HG02870 (cell line): Measurements from ENCODE around the gene MIEF2.

Source experiments
- ATAC-seq: cut with Tn5 transposase; IDR thresholded peaks from one replicate; pipeline ENCODE4 v1.9.1; 2021; ENCODE audit warnings: mild to moderate bottlenecking, moderate library complexity; ENCODE audit not compliant: unreplicated experiment

MIEF2 gene

DNA sequence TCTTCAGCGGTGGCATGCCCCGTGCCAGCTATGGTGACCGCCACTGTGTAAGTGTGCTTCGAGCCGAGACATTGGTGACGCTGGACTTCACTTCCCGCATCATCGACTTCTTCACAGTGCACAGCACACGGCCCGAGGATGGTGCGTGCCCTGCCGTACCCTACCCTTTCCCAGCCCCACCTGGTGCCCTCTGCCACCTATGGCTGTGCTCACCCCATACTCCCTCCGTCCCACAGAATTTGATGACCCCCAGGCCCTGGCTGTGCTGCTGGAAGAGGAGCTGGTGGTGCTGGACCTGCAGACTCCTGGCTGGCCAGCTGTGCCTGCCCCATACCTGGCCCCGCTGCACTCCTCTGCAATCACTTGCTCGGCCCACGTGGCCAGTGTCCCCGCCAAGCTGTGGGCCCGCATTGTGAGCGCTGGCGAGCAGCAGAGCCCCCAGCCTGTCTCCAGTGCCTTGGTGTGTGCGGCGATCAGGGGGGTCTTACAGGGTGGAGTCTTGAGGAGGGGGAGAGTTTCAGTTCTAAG is 25.5 kb upstream of the MIEF2 start:
- no peak for ATAC-seq

- ATAC-seq, result no peak
Observed at GRCh38 chr17:18235743-18236256, 24.7 kb upstream of the MIEF2 start.

- ATAC-seq, result no peak
Observed at GRCh38 chr17:18236494-18236893, 24.0 kb upstream of the MIEF2 start.

- no peak for ATAC-seq
Observed at GRCh38 chr17:18237461-18237860, 23.0 kb upstream of the MIEF2 start.

- ATAC-seq, result no peak
Observed at GRCh38 chr17:18238299-18238698, 22.2 kb upstream of the MIEF2 start.

DNA sequence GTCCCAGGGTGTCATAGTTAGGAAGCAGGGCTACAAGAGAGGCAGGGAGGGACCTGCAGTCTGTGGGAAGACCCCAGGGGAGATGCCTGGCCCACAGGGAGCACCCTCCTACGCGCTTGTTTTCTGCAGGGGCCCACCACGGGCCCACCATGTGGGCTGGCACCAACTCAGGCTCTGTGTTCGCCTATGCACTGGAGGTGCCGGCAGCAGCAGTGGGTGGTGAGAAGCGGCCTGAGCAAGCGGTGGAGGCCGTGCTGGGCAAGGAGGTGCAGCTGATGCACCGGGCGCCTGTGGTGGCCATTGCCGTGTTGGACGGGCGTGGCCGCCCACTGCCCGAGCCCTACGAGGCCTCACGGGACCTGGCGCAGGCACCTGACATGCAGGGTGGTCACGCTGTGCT is 20.0 kb upstream of the MIEF2 start:
- no peak for ATAC-seq

DNA sequence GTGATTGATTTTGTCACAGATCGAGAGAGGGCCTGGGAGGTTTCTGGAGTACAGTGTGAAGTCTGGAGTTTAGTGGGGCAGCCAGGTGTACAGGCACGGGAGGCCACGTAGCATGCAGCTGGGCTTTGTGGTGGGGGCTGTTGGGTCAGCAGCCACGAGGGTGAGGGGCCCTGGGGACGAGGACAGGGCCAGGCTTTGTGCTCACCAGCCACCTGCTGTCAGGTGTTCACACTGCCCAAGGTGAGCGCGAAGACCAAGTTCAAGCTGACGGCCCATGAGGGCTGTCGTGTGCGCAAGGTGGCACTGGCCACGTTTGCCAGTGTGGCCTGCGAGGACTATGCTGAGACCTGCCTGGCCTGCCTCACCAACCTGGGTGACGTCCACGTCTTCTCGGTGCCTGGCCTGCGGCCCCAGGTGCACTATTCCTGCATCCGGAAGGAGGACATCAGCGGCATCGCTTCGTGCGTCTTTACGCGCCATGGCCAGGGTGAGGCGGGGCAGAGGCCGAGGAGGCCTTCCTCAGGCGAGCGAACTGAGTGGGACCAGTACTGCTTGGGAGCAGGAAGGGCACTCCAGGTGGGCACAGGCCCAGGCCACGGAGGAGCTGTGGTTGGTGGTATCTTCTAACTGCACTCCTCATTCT is 19.1 kb upstream of the MIEF2 start:
- no peak for ATAC-seq

DNA sequence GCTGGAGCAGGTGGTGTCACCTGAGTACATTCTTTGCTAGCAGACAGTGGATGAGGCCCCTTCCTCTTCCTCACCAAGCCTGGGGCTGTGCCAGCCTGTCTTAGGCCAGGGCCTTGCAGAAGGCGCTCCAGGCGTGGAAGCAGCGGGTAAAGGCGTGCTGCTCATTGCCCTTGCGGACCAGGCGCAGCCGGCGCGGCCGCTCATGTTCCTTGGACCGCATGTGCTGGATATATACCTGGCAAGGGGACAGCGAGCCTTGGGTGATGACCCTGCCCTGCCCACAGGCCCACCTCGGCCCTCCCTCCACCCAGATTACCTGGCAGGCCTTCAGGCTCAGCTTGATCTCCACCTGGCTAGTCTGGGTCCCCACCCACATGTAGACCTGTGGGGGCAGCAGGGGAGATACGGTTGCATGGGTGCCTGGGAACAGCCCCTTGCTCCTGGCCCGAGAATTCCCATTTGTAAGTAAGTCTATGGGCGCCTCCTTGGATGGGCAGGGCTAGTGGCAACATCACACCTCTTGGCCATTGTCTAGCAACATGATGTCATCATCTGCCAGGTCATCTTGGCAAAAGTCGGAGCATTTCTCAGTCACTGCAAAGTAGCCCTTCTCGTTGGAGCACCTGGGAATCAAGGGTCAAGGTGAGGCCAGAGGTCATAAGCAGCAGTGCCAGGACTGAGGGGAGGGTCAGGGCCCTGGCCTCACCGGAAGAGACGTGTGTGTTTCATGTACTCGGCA is 15.3 kb upstream of the MIEF2 start:
- ATAC-seq, result no peak

GRCh38 chr17:18246109-18246725 is 14.2 kb upstream of the MIEF2 start:
- no peak for ATAC-seq

DNA sequence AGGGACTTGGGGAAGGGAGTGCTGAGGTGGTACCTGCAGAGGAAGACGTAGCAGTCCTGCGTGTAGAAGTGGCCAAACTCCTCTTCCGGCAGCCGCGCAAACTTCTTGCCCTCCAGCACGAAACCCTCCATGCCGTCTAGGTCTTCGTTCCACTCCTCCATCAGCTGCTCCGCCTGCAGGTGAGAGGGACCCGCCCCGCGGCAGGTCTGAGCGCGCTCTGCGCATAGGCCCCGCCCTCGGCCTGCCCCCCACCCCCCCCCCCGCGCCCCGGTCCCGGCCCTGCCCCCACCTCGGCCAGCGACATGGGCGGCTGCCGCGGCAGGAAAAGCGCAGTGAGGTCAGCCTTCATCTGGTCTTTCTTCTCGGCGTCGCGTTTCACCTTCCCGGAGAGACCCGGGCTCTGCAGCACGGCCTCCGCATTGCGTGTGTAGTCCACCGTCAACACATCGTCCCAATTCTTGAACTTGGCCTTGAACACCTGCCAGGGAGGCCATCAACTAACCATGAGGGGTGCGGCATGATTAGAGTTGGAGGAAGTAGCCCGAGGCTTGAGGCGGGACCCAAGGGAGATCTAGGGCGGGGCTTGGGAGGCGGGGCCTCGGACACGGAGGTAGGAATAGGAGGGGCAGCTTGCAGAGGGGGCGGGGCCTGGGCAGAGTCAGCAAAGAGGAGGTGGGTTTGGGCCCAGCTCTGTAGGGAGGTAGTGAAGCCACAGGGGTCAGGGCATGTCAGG is 13.4 kb upstream of the MIEF2 start:
- no peak for ATAC-seq

- ATAC-seq, result no peak
Observed at GRCh38 chr17:18247613-18248001, 12.9 kb upstream of the MIEF2 start.

DNA sequence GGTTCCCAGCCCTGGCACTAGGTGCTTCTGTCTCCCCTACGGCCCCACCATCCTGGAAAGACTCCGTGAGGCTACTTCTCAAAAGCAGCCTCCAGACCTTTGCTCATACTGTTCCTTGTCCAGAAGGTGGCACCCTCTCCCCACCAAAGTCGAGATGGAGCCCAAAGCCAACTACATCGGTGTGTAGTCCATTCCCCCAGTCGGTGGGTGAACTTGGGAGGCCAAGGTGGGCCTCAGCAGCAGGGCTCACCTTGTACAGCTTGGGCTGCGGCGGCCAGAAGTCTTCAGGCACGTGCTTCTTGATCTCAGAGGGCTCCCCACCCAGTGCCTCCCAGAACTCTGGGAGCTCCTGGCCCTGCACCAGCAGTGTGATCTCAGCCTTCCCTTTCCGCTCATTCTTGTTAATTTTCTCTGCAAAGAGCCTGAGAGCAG is 12.1 kb upstream of the MIEF2 start:
- ATAC-seq, result no peak

DNA sequence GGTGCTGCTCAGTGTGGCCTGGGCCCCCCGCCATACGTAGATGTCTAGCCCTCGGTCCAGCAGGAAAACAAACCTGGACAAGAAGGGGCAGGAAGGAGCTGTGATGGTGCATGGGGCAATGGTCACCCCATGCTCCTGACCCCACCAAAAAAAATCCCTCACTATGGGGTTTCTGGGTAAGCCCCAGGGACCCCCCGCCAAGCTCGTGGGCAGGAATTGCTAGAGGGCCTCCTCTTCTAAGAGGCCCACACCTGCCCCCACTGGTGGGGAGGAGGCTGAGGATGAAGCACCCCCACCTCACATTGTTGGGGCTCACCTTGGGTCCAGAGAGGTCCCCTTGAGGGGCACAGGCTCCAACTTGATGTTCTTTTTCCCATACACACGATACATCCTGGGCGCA is 11.7 kb upstream of the MIEF2 start:
- ATAC-seq, result no peak

DNA sequence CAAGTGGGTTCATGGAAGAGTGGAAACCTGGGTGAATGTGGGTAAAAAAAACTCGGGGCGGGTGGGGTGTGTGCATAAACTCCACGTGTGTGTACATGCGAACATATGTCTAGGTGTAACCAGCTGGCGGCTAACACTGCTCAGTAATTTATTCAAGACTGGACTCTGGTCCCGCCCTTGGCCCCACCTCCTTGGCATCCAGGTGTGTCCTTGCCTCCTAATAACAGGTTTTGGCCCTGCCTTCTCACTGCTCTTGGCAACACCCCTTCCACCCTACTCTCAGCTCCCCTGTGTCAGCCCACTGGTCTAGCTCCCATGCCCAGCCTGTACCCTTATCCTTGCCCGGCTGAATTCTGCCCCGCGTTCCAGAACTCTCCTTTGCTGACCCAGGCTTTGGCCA is 10.2 kb upstream of the MIEF2 start:
- ATAC-seq, result no peak

DNA sequence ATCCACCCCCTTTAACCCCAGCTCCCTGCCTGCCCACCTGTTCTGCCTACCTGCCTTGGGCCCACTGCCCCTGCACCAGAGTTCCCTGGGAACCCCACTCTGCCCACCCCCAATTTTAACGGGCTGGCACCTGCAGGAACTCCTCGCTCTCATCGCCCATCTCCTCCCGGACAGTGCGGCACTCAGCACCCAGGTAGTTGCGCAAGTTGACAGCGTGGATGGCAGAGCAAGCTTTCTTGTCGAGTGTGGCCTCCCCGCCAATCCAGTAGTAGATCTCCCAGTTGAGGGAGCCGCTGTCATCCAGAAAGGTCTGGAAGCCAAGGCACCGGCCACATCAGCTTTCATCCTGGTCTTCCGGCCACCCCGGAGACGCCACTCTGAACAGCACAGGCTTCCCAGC is 9.8 kb upstream of the MIEF2 start:
- no peak for ATAC-seq

DNA sequence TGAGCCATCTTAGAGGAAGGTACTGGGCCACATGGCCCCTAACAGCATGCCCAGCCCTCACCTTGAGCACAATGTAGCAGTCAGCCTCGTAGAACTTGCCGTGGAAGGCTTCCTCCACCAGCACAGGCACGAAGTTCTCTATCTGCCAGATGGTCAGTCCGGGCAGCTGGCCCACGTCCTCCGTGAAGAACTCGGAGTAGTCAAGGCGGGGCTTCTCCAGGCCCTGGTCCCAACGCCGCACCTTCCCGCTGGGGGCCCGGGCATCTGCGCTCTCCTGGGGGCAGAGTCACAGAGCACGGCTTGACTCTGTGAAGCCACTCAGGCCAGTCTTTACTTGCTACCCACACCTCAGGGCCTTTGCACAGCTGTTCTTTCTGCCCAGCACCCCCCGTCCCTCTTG is 9.3 kb upstream of the MIEF2 start:
- no peak for ATAC-seq

DNA sequence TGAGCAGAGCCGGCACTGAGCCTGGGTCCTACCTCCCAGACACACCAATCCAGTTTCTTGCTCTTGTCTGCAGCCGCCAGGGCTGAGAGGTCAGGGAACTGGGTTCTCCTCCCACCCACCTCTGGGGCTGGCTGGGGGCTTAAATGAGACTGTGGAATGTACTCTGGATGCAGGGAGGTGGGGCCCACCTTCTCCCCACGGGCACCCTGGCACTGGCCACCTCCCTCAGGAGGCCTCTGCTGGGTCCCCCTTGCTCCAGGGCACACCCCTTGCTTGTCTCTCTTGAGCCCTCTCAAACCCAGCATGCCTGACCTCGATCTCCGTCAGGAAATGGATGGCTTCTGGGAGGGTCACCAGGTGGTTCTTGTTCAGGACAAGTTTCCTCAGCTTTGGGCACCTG is 8.3 kb upstream of the MIEF2 start:
- ATAC-seq, result no peak

DNA sequence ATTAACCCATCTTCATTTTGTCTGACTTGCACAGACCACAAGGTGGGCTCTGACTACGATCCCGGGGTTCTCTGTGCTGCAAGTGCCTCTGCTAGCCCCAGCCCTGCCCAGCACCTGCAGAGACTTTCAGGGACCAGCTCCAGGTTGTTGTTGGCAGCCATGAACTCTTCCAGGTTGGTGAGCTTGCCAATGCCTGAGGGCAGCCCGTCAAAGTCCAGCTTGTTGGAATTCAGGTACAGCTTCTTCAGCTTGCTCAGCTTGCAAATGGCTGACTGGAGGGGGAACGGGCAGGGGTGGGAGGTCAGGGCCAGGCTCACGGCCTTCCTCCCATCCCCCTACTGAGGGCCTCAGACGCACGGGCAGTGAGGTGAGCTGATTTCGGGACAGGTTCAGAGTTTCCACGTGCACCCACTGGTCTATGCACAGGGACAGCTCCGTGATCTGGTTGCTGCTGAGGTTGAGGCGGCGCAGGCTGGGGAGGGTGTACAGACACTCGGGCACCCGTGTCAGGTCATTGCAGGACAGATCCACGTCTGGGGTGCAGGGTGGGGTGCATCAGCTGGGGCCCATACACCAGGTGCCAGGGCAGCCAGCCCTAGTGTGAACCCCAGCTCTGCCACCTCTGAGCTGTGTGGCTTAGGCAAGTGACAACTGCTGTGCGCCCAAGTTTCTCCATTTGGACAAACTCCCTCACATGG is 7.1 kb upstream of the MIEF2 start:
- no peak for ATAC-seq

DNA sequence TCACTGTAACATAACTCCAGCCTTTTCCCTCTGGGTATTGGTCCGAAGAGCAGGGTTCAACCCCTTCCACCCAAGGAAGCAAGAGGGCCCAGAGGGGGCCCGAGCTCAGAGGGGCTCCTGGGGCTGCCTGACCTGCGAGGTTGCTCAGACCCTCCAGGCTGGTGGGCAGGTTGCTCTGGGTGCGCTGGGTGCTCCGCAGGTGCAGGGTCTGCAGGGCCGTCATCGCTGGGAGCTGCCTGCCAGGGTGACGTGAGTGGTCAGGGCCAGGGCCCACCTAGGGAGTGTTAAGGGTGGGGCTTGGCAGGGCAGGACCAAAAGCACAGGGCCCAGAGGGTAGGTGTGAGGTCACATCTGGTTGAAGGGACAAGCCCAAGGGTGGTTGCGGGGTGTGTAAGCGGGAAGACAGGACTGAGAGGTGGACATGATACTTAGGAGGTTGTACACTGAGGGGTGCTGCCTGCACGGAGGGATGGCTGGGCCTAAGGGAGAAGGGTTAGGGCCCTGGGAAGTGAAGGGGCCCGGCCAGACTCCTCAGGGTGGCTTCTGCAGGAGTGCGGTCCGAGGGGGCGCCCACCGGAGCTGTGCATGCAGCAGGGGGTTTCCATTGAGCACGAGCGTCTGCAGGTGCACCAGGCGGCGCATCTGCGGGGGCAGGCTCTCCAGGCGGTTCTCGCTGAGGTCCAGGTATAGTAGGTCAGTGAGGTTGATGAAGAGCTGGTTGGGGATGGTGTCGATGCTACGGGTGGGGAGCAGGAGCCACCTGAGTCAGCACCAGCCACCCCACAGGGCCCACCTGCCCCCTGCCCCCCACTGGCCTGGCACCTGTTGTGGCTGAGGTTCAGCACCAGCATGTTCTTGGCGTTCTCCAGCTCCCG is 6.3 kb upstream of the MIEF2 start:
- ATAC-seq, result no peak
